HCT116 (cell line): ENCODE measurements around the gene CASKIN2. TPM values are rescaled to one million over a fixed set of nuclear protein-coding genes. Genes with fewer than 3 reads are reported as not detected.

Source experiments
- ATAC-seq: fragments of 200-7000 bp; cut with Tn5 transposase; 2 replicates; pipeline ENCODE4 v1.9.1; 2020; ENCODE audit warnings: mild to moderate bottlenecking, moderate library complexity
- BruUV-seq: library from RNA; stranded (reverse); fragments of 400-500 nt; replicated peaks from 2 replicates; lab custom pipeline; 2021; lab: Mats Ljungman, UMichigan
- CTCF ChIA-PET: fragments of 300-600 bp; sonication (Branson Sonifier 250); formaldehyde crosslinking; loops from one replicate; lab custom pipeline; 2021; ENCODE audit warnings: antibody characterized with exemption; lab: Charles Lee
- POLR2A ChIA-PET: fragments of 300-600, 350-600 bp; sonication (Branson Sonifier 250); formaldehyde crosslinking; loops from one replicate; lab custom pipeline; 2021; ENCODE audit warnings: antibody characterized with exemption; lab: Charles Lee
- RAD21 ChIA-PET, 2 experiments: fragments of 300-600 bp; sonication (Branson Sonifier 250); formaldehyde crosslinking; loops; one replicate each; lab custom pipeline; 2023; ENCODE audit warnings: low total read pairs in 2 of 2; ENCODE audit not compliant: uncharacterized antibody in 2 of 2, unreplicated experiment in 2 of 2, low non-redundant PET in 1 of 2; lab: Charles Lee
- DNase-seq: peaks from one replicate; pipeline ENCODE4 v3.0.0-alpha.2; 2010; ENCODE audit warnings: low read depth, low spot score
- H2AFZ ChIP-seq: fragments of 200-600 bp; shearing (Covaris generic), sonication (generic); 2 replicates; pipeline ENCODE4 v1.6.1; 2017; ENCODE audit warnings: low read depth, mixed run types, mixed read lengths, antibody characterized with exemption, low read length; ENCODE audit not compliant: poor library complexity, severe bottlenecking
- H3K27ac ChIP-seq: 2 replicates; pipeline ENCODE4 v1.5.1; 2012; ENCODE audit warnings: low read depth, low read length
- H3K27me3 ChIP-seq: fragments of 200-600 bp; sonication (generic); 2 replicates; pipeline ENCODE4 v1.6.1; 2016; ENCODE audit warnings: mixed run types, low read length, mixed read lengths; ENCODE audit not compliant: insufficient read depth
- H3K36me3 ChIP-seq, 2 experiments: fragments of 200-500 bp in 1 of 2; fragments of 200-600 bp in 1 of 2; sonication (Bioruptor generic) in 1 of 2; sonication (generic) in 1 of 2; 2 replicates each; pipeline versions ENCODE4 v1.5.1 to v1.6.1; 2014 to 2016; ENCODE audit warnings: low read length in 2 of 2, inconsistent platforms in 1 of 2, mixed read lengths in 1 of 2, mixed run types in 1 of 2; ENCODE audit not compliant: insufficient read depth in 2 of 2, control insufficient read depth in 1 of 2
- H3K4me1 ChIP-seq, 2 experiments: fragments of 200-600 bp in 1 of 2; sonication (generic) in 1 of 2; 2 replicates each; pipeline versions ENCODE4 v1.5.1 to v1.6.1; 2012 to 2017; ENCODE audit warnings: low read length in 2 of 2, inconsistent platforms in 1 of 2, mild to moderate bottlenecking in 1 of 2, mixed read lengths in 1 of 2, mixed run types in 1 of 2, moderate library complexity in 1 of 2; ENCODE audit not compliant: insufficient read depth in 2 of 2, control insufficient read depth in 1 of 2
- H3K4me2 ChIP-seq: fragments of 200-600 bp; sonication (generic); 2 replicates; pipeline ENCODE4 v1.6.1; 2017; ENCODE audit warnings: mixed run types, low read length, mixed read lengths
- H3K4me3 ChIP-seq, 2 experiments: fragments of 200-600 bp in 1 of 2; sonication (generic) in 1 of 2; replicated peaks in 1 of 2; 2 replicates each; pipeline ENCODE4 v1.5.1; 2011 to 2016; ENCODE audit warnings: low read length in 2 of 2, control low read depth in 1 of 2, low read depth in 1 of 2, mild to moderate bottlenecking in 1 of 2, mixed read lengths in 1 of 2, mixed run types in 1 of 2
- H3K79me2 ChIP-seq: fragments of 200-600 bp; sonication (generic); 2 replicates; pipeline ENCODE4 v1.6.1; 2017; ENCODE audit warnings: mild to moderate bottlenecking, mixed run types, low read length, moderate library complexity, mixed read lengths; ENCODE audit not compliant: insufficient read depth
- H3K9ac ChIP-seq: fragments of 200-600 bp; sonication (generic); 2 replicates; pipeline ENCODE4 v1.6.1; 2016; ENCODE audit warnings: low read length, mixed read lengths
- H3K9me2 ChIP-seq: fragments of 200-600 bp; sonication (generic), shearing (Covaris generic); 2 replicates; pipeline ENCODE4 v1.6.1; 2017; ENCODE audit warnings: mixed run types, mild to moderate bottlenecking, moderate library complexity; ENCODE audit not compliant: insufficient read depth
- H3K9me3 ChIP-seq, 2 experiments: fragments of 200-500 bp in 1 of 2; fragments of 200-600 bp in 1 of 2; sonication (Bioruptor generic) in 1 of 2; sonication (generic) in 1 of 2; 2 replicates each; pipeline ENCODE4 v1.6.1; 2014 to 2017; ENCODE audit warnings: low read length in 2 of 2, mixed read lengths in 2 of 2, inconsistent platforms in 1 of 2, low read depth in 1 of 2, mild to moderate bottlenecking in 1 of 2, mixed run types in 1 of 2, moderate library complexity in 1 of 2; ENCODE audit not compliant: control insufficient read depth in 1 of 2, insufficient read depth in 1 of 2
- H4K20me1 ChIP-seq: fragments of 200-600 bp; sonication (generic), shearing (Covaris generic); 2 replicates; pipeline ENCODE4 v1.6.1; 2017; ENCODE audit warnings: mixed run types, mild to moderate bottlenecking, moderate library complexity; ENCODE audit not compliant: insufficient read depth
- ATF3 ChIP-seq: IDR thresholded peaks from 2 replicates; pipeline ENCODE4 v1.6.1; 2012
- CEBPB ChIP-seq: IDR thresholded peaks from 2 replicates; pipeline ENCODE4 v1.6.1; 2012; ENCODE audit warnings: low read depth
- CTCF ChIP-seq, 3 experiments: fragments of 200-600 bp in 1 of 3; sonication (generic) in 1 of 3; IDR thresholded peaks in 2 of 3; conservative IDR thresholded peaks in 1 of 3; 2 replicates each; pipeline ENCODE4 v1.5.1; 2012 to 2017; ENCODE audit warnings: low read depth in 2 of 3, low read length in 2 of 3, antibody characterized with exemption in 1 of 3, borderline replicate concordance in 1 of 3, control low read depth in 1 of 3, mild to moderate bottlenecking in 1 of 3, mixed read lengths in 1 of 3, mixed run types in 1 of 3, moderate library complexity in 1 of 3; ENCODE audit not compliant: insufficient read depth in 1 of 3
- ELF1 ChIP-seq: IDR thresholded peaks from 2 replicates; pipeline ENCODE4 v1.6.1; 2012; ENCODE audit warnings: low read depth, borderline replicate concordance
- EZH2 ChIP-seq: fragments of 200-600 bp; sonication (generic); IDR thresholded peaks from 2 replicates; pipeline ENCODE4 v1.6.1; 2017; ENCODE audit warnings: antibody characterized with exemption, mixed run types
- EZH2phosphoT487 ChIP-seq: fragments of 200-600 bp; IDR thresholded peaks from 2 replicates; pipeline ENCODE4 v1.6.1; 2018; ENCODE audit warnings: antibody characterized with exemption, borderline replicate concordance
- JUND ChIP-seq: IDR thresholded peaks from 2 replicates; pipeline ENCODE4 v1.6.1; 2012
- POLR2A ChIP-seq: IDR thresholded peaks from 2 replicates; pipeline ENCODE4 v1.7.0; 2011; ENCODE audit warnings: borderline replicate concordance; ENCODE audit not compliant: insufficient read depth, insufficient read length; ENCODE audit errors: extremely low read depth
- REST ChIP-seq: IDR thresholded peaks from 2 replicates; pipeline ENCODE4 v1.6.1; 2012; ENCODE audit warnings: low read depth
- SIN3A ChIP-seq: IDR thresholded peaks from 2 replicates; pipeline ENCODE4 v1.6.1; 2012; ENCODE audit warnings: low read depth
- SP1 ChIP-seq: IDR thresholded peaks from 2 replicates; pipeline ENCODE4 v1.6.1; 2012; ENCODE audit warnings: low read depth
- SRF ChIP-seq: IDR thresholded peaks from 2 replicates; pipeline ENCODE4 v1.6.1; 2012; ENCODE audit warnings: low read depth
- YY1 ChIP-seq: IDR thresholded peaks from 2 replicates; pipeline ENCODE4 v1.6.1; 2011; ENCODE audit warnings: low read length, low read depth, moderate library complexity, mild to moderate bottlenecking; ENCODE audit not compliant: insufficient replicate concordance; ENCODE audit errors: extremely low read depth
- ZFX ChIP-seq: fragments of 450-650 bp; IDR thresholded peaks from 2 replicates; pipeline ENCODE4 v1.6.1; 2017
- ZNF274 ChIP-seq: fragments of 200-500 bp; sonication (Bioruptor generic); IDR thresholded peaks from 2 replicates; pipeline ENCODE4 v1.6.1; 2014; ENCODE audit warnings: mild to moderate bottlenecking, low read depth, low read length, inconsistent platforms
- intact Hi-C: fragments of 100-400 bp; cut with micrococcal nuclease; formaldehyde crosslinking; loops from 2 replicates; pipeline ENCODE4 v1.10.0; 2022
- total RNA-seq: library from RNA; stranded (reverse); gene quantifications from one replicate; pipeline ENCODE4 v1.2.1, GENCODE V29; 2021; ENCODE audit not compliant: unreplicated experiment

Gene CASKIN2
- total RNA-seq, 1 experiment from 2014 or later, result 38.4 TPM

DNA sequence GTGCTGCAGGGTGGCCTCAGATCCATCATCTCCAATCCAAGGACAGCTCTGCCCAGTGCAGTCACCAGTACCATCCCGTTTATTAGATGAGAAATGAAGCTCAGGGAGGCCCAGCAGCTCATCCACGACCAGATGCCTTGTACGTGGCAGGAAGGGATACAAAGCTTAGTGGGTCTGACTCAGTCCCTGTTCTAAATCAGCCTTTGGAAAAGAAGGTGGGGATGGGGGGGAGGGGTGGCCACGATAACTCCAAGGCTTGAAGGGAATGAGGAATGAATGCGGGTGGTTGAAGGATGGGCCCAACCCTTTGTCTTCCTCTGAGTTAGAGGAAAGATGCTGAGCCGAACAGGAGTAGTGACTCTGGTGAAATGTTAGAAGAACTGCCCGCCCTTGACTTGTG lies 35.9 kb upstream of the CASKIN2 start:
- POLR2A ChIA-PET, result interaction anchor here (0.6 to 1.5 kb wide), 2 partner anchors 19 to 352 kb away, joined by 3 read pairs; no protein-coding TSS in a partner anchor
- Histone ChIP-seq H3K9ac (0 out of 2 replicates have a peak overlapping the region, but pooled peaks have one; percentile 3), H3K9me3 (no peaks in the 10 kb centered on the region), H3K4me3 (no peak overlapping the region), H3K4me1 (peaks cover 44 to 50% of the 10 kb centered on the region in 2 experiments), H2AFZ (no peak overlapping the region), H3K36me3 (no peaks in the 10 kb centered on the region; a peak in 1 of 4 replicates), H4K20me1 (no peaks in the 10 kb centered on the region), H3K79me2 (peaks cover 20% of the 10 kb centered on the region; the same call in 1 of the 2 replicates), H3K9me2 (no peaks in the 10 kb centered on the region), H3K27me3 (no peaks in the 10 kb centered on the region), H3K27ac (peak overlapping the region; percentile 95), H3K4me2 (no peak overlapping the region)
- TF ChIP-seq EZH2phosphoT487, result no peak
- TF ChIP-seq JUND, result no peak
- intact Hi-C loops, result no loop called here
- RAD21 ChIA-PET, result interaction anchor here in 1 of 2 experiments (0.7 kb wide), 1 partner anchor 241 kb away, joined by 7 read pairs; no protein-coding TSS in a partner anchor
- no TSS peak for BruUV-seq
- no peak for DNase-seq
- ATAC-seq, result no peak
- CTCF ChIA-PET, result no interaction called here

DNA sequence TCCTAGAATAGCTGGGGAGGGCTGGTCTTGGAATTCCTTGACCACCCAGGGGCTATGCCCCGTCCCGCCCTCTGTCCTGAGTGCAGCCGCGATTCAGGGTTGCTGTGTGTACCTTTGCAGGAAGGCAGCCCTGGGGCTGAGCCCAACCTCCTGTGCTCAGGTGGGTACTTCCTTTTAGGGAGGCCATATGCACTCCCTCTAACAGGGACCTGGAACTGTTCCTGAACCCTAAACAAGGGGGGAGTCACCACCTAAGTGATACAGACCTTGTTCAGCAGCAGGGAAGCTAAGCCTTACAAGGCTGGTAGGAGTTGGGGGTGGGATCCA lies 34.8 kb upstream of the CASKIN2 start:
- Histone ChIP-seq H3K36me3 (no peaks in the 10 kb centered on the region; a peak in 1 of 4 replicates), H3K9ac (peak overlapping the region; percentile 69), H2AFZ (no peak overlapping the region), H3K27ac (peak overlapping the region; percentile 95), H4K20me1 (no peaks in the 10 kb centered on the region), H3K79me2 (peaks cover 10% of the 10 kb centered on the region; the same call in 1 of the 2 replicates), H3K9me2 (no peaks in the 10 kb centered on the region), H3K4me2 (peak overlapping the region; percentile 93), H3K9me3 (no peaks in the 10 kb centered on the region), H3K27me3 (no peaks in the 10 kb centered on the region), H3K4me1 (peaks cover 33 to 39% of the 10 kb centered on the region in 2 experiments), H3K4me3 (peak overlapping the region; percentile 50 to 58)
- POLR2A ChIA-PET, result interaction anchor here (1.4 to 1.5 kb wide), 3 partner anchors 11 to 25 kb away, joined by 3 to 5 read pairs (median 4); partner anchors contain the start of gene LLGL2
- no peak for DNase-seq
- intact Hi-C loops, result no loop called here
- BruUV-seq, result no TSS peak
- CTCF ChIA-PET, result interaction anchor here (0.7 to 1.6 kb wide), 4 partner anchors 25 to 84 kb away, joined by 3 to 11 read pairs (median 8); partner anchors contain the start of genes LLGL2, SMIM5 and TSEN54
- ATAC-seq, result peak; percentile 40
- RAD21 ChIA-PET, result interaction anchor here in 1 of 2 experiments (1.2 to 1.4 kb wide), 2 partner anchors 25 to 34 kb away, joined by 3 to 10 read pairs; partner anchors contain the start of genes LLGL2 and TSEN54
- TF ChIP-seq ZNF274 (no peak), EZH2phosphoT487 (no peak), ATF3 (no peak), SP1 (no peak), ELF1 (no peak), EZH2 (no peak), REST (no peak), ZFX (no peak), YY1 (no peak), SIN3A (no peak), SRF (no peak), POLR2A (no peak), CEBPB (no peak), CTCF (IDR thresholded peaks at IDR 0.05 in 2 of 3, conservative IDR thresholded peaks at IDR 0.05 in 1 of 3; ENCODE audit: borderline replicate concordance in 1 of 3, insufficient read depth in 1 of 3, low read depth in 2 of 3, low read length in 2 of 3) (no peak)
